Mesendoderm (in vitro differentiated cells): ENCODE measurements around the gene RPL5. TPM values are rescaled to one million over a fixed set of nuclear protein-coding genes. Genes with fewer than 3 reads are reported as not detected.

Experiments used
- DNase-seq: peaks from one replicate; pipeline ENCODE4 v3.0.0; 2013
- H2AK5ac ChIP-seq: 2 replicates; pipeline ENCODE4 v1.6.1; 2013; ENCODE audit warnings: low read length, inconsistent platforms
- H2BK120ac ChIP-seq: 2 replicates; pipeline ENCODE4 v1.6.1; 2013; ENCODE audit warnings: low read depth, mild to moderate bottlenecking, low read length, moderate library complexity, mixed read lengths
- H2BK15ac ChIP-seq: replicated peaks from 2 replicates; pipeline ENCODE4 v1.6.1; 2013; ENCODE audit warnings: low read depth, mild to moderate bottlenecking, moderate library complexity
- H2BK5ac ChIP-seq: 2 replicates; pipeline ENCODE4 v1.6.1; 2013; ENCODE audit warnings: low read length, inconsistent platforms
- H3K18ac ChIP-seq: 2 replicates; pipeline ENCODE4 v1.6.1; 2013; ENCODE audit warnings: mild to moderate bottlenecking, low read length, mixed read lengths
- H3K23ac ChIP-seq: one replicate; pipeline ENCODE4 v1.6.1; 2013; ENCODE audit warnings: low read length
- H3K27ac ChIP-seq: 2 replicates; pipeline ENCODE4 v1.5.1; 2013; ENCODE audit warnings: low read depth, mild to moderate bottlenecking, inconsistent platforms, low read length, moderate library complexity
- H3K27me3 ChIP-seq: 2 replicates; pipeline ENCODE4 v1.6.1; 2013; ENCODE audit warnings: low read length, control low read depth, mild to moderate bottlenecking, inconsistent platforms; ENCODE audit not compliant: insufficient read depth, poor library complexity
- H3K36me3 ChIP-seq: 2 replicates; pipeline ENCODE4 v1.6.1; 2013; ENCODE audit warnings: low read length, inconsistent platforms; ENCODE audit not compliant: control insufficient read depth, insufficient read depth
- H3K4ac ChIP-seq: one replicate; pipeline ENCODE4 v1.6.1; 2013; ENCODE audit warnings: low read depth, mild to moderate bottlenecking, low read length, moderate library complexity
- H3K4me1 ChIP-seq: 2 replicates; pipeline ENCODE4 v1.6.1; 2013; ENCODE audit warnings: low read depth, low read length, inconsistent platforms; ENCODE audit not compliant: control insufficient read depth
- H3K4me2 ChIP-seq: 2 replicates; pipeline ENCODE4 v1.6.1; 2013; ENCODE audit warnings: low read length
- H3K4me3 ChIP-seq: 2 replicates; pipeline ENCODE4 v1.5.1; 2013; ENCODE audit warnings: mild to moderate bottlenecking, low read length
- H3K56ac ChIP-seq: one replicate; pipeline ENCODE4 v1.6.1; 2013; ENCODE audit warnings: low read length
- H3K79me1 ChIP-seq: 2 replicates; pipeline ENCODE4 v1.6.1; 2013; ENCODE audit warnings: low read length, inconsistent platforms
- H3K79me2 ChIP-seq: 2 replicates; pipeline ENCODE4 v1.6.1; 2013; ENCODE audit warnings: mild to moderate bottlenecking, low read length; ENCODE audit not compliant: control insufficient read depth, insufficient read depth
- H3K9ac ChIP-seq: 2 replicates; pipeline ENCODE4 v1.6.1; 2013; ENCODE audit warnings: low read length, inconsistent platforms
- H4K5ac ChIP-seq: one replicate; pipeline ENCODE4 v1.6.1; 2013; ENCODE audit warnings: low read length
- H4K8ac ChIP-seq: one replicate; pipeline ENCODE4 v1.6.1; 2013; ENCODE audit warnings: low read depth, mild to moderate bottlenecking, control low read depth, low read length, moderate library complexity
- WGBS: extraction: QIAGEN DNeasy Blood & Tissue Kit; methylation state at CpG from one replicate; pipeline ENCODE4 v1.1.7; 2013; ENCODE audit warnings: low lambda C conversion rate, missing lambda C conversion rate; ENCODE audit not compliant: insufficient coverage; ENCODE audit errors: extremely low coverage; 5-methylcytosine and 5-hydroxymethylcytosine counted together
- small RNA-seq: library from polyadenylated mRNA; stranded (forward); fragments of <200 nt; extraction: miRNeasy Mini kit (QIAGEN cat#:217004); gene quantifications from one replicate; pipeline ENCODE3, GENCODE V24; 2013; ENCODE audit not compliant: insufficient read depth

Gene RPL5

DNA sequence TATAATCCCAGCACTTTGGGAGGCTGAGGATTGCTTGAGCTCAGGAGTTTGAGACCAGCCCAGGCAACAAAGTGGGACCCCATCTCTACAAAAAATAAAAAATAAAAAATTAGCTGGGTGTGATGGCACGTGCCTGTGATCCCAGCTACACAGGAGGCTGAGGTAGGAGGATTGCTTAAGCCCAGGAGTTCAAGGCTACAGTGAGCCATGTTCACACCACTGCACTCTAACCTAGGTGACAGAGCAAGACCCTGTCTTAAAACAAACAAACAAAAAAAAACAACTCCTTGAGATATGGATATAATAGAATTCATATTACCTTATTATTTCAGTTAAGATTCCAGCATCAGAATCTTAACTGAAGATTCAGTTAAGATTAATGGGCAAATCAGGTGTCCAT, 52.4 kb downstream of the RPL5 start:
- no peak overlapping the region for H3K4ac ChIP-seq
- no peak overlapping the region for H3K27ac ChIP-seq
- H3K4me1 ChIP-seq, result no peaks in the 10 kb centered on the region
- WGBS, result no CpG with 5 or more reads among the region's 1 CpG
- H2AK5ac ChIP-seq, result no peak overlapping the region
- H3K4me3 ChIP-seq, result no peak overlapping the region
- H3K9ac ChIP-seq, result no peak overlapping the region
- no peak overlapping the region for H2BK15ac ChIP-seq
- H3K18ac ChIP-seq, result no peak overlapping the region
- H3K27me3 ChIP-seq, result no peaks in the 10 kb centered on the region
- no peak overlapping the region for H4K5ac ChIP-seq
- no peak overlapping the region for H3K23ac ChIP-seq
- no peak overlapping the region for H2BK120ac ChIP-seq
- no peaks in the 10 kb centered on the region for H3K36me3 ChIP-seq
- no peak overlapping the region for H2BK5ac ChIP-seq
- no peaks in the 10 kb centered on the region for H3K79me2 ChIP-seq
- H4K8ac ChIP-seq, result peak overlapping the region; percentile 56
- H3K56ac ChIP-seq, result no peak overlapping the region
- H3K79me1 ChIP-seq, result no peaks in the 10 kb centered on the region
- no peak for DNase-seq
- H3K4me2 ChIP-seq, result no peak overlapping the region

DNA sequence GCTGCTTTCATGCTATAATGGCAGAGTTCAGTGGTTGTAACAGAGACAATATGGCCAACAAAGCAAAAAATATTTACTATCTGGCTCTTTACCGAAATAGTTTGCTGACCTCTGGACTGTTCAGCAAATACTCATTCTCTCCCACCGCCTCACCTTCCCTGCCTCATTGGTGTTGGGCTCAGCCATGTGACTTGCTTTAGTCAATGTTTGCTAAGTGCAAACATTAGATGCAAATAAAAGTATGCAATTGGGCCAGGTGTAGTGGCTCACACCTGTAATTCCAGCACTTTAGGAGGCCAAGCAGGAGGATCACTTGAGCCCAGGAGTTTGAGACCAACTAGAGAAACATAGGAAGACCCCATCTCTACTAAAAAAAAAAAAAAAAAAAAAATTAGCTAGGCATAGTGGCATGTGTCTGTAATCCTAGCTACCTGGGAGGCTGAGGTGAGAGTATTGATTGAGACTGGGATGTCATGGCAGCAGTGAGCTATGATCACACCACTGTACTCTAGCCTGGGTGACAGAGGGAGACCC, 55.1 kb downstream of the RPL5 start:
- no peak for DNase-seq
- no peaks in the 10 kb centered on the region for H3K27me3 ChIP-seq

DNA sequence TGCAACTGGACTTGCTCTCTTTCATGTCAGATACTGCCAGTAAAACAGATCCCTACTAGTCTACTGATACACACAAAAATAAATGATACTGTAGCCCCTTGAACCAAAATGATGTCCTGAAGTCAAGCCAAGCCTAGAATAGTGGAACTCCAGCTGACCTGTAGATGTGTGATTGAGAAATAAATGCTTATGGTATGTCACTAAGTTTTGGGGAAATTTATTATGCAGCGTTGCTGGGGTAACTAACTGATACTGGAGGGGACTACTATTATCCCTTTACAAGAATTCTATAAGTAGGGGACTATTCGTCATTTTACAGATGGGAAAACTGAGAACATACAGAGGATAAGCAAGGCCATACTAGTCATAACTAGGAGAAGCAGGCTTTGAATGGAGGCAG, 55.6 kb downstream of the RPL5 start:
- no peaks in the 10 kb centered on the region for H3K36me3 ChIP-seq
- no peak overlapping the region for H2BK15ac ChIP-seq
- no peak overlapping the region for H3K4me3 ChIP-seq
- H3K18ac ChIP-seq, result no peak overlapping the region
- H3K27me3 ChIP-seq, result no peaks in the 10 kb centered on the region
- H2BK5ac ChIP-seq, result no peak overlapping the region
- H3K4ac ChIP-seq, result no peak overlapping the region
- H4K5ac ChIP-seq, result no peak overlapping the region
- no peak overlapping the region for H3K23ac ChIP-seq
- no peak overlapping the region for H2AK5ac ChIP-seq
- no peak overlapping the region for H3K4me2 ChIP-seq
- no peaks in the 10 kb centered on the region for H3K4me1 ChIP-seq
- H2BK120ac ChIP-seq, result no peak overlapping the region
- H3K56ac ChIP-seq, result no peak overlapping the region
- H4K8ac ChIP-seq, result no peak overlapping the region
- no peaks in the 10 kb centered on the region for H3K79me1 ChIP-seq
- H3K79me2 ChIP-seq, result no peaks in the 10 kb centered on the region
- no peak for DNase-seq
- H3K27ac ChIP-seq, result no peak overlapping the region
- H3K9ac ChIP-seq, result no peak overlapping the region
- WGBS, result no CpG with 5 or more reads among the region's 2 CpGs

More for the DNA sequence above, 55.1 kb downstream of the RPL5 start:
- no peak overlapping the region for H2BK5ac ChIP-seq
- no peak overlapping the region for H3K27ac ChIP-seq
- H3K56ac ChIP-seq, result no peak overlapping the region
- no peak overlapping the region for H3K18ac ChIP-seq
- no peak overlapping the region for H2BK15ac ChIP-seq
- no peaks in the 10 kb centered on the region for H3K79me2 ChIP-seq
- H3K9ac ChIP-seq, result no peak overlapping the region
- no peaks in the 10 kb centered on the region for H3K4me1 ChIP-seq
- no peak overlapping the region for H4K5ac ChIP-seq
- H4K8ac ChIP-seq, result no peak overlapping the region
- H3K36me3 ChIP-seq, result no peaks in the 10 kb centered on the region
- H3K4ac ChIP-seq, result no peak overlapping the region
- no peak overlapping the region for H3K4me2 ChIP-seq
- H2BK120ac ChIP-seq, result no peak overlapping the region
- WGBS, result no CpG with 5 or more reads among the region's 2 CpGs
- H3K79me1 ChIP-seq, result no peaks in the 10 kb centered on the region
- H2AK5ac ChIP-seq, result no peak overlapping the region
- no peak overlapping the region for H3K4me3 ChIP-seq
- no peak overlapping the region for H3K23ac ChIP-seq

Small RNA genes lying within 50 kb of the gene (small RNA-seq; reads per million reads assigned to genes)
- gene RF00432, result not detected
- 12.5 reads per million, percentile 88 among the genes with 10 or more reads in this experiment for gene SNORA66
- gene SNORD21, result not detected
